Stimulated activated effector memory CD8-positive, alpha-beta T cell treated with anti-CD3 and anti-CD28 coated beads, Interleukin-12 subunit alpha, Interleukin-12 subunit beta, amount 100 ng/mL, for 72 hours (primary cell): ENCODE measurements around the gene IRS1.
A peak's percentile ranks its signal among the peaks of the same experiment; 100 is the strongest.

Source experiments
- ATAC-seq: fragments of 150-1000 bp; cut with Tn5 transposase; 2 replicates; pipeline ENCODE4 v1.10.0; 2021
- DNase-seq, 2 donors: peaks; one replicate each; pipeline ENCODE4 v3.0.0; 2021 to 2022; ENCODE audit warnings: low spot score in 2 of 2
- H3K27ac Mint-ChIP-seq: one replicate; pipeline ENCODE4 v1.8.0; 2022; ENCODE audit warnings: mild to moderate bottlenecking, mixed read lengths
- H3K36me3 Mint-ChIP-seq: one replicate; pipeline ENCODE4 v1.8.0; 2022; ENCODE audit warnings: mild to moderate bottlenecking, mixed read lengths
- H3K4me1 Mint-ChIP-seq: one replicate; pipeline ENCODE4 v1.8.0; 2022; ENCODE audit warnings: mixed read lengths
- H3K4me3 Mint-ChIP-seq: one replicate; pipeline ENCODE4 v1.8.0; 2022; ENCODE audit warnings: mild to moderate bottlenecking, mixed read lengths
- H3K9me3 Mint-ChIP-seq: one replicate; pipeline ENCODE4 v1.8.0; 2022; ENCODE audit warnings: mixed read lengths

Gene IRS1

GRCh38 chr2:226760412-226761194, 39.0 kb downstream of the IRS1 start:
- no peak for DNase-seq
- H3K4me1 Mint-ChIP-seq: no peaks in the 10 kb centered on the region
- no peak overlapping the region for H3K27ac Mint-ChIP-seq
- no peak overlapping the region for H3K4me3 Mint-ChIP-seq
- H3K36me3 Mint-ChIP-seq: no peaks in the 10 kb centered on the region
- H3K9me3 Mint-ChIP-seq: no peaks in the 10 kb centered on the region
- no peak for ATAC-seq

GRCh38 chr2:226759768-226760167, 39.9 kb downstream of the IRS1 start:
- H3K36me3 Mint-ChIP-seq: no peaks in the 10 kb centered on the region
- no peak for DNase-seq
- no peak overlapping the region for H3K4me3 Mint-ChIP-seq
- H3K9me3 Mint-ChIP-seq: no peaks in the 10 kb centered on the region
- no peaks in the 10 kb centered on the region for H3K4me1 Mint-ChIP-seq
- H3K27ac Mint-ChIP-seq: no peak overlapping the region
- ATAC-seq: no peak

DNA sequence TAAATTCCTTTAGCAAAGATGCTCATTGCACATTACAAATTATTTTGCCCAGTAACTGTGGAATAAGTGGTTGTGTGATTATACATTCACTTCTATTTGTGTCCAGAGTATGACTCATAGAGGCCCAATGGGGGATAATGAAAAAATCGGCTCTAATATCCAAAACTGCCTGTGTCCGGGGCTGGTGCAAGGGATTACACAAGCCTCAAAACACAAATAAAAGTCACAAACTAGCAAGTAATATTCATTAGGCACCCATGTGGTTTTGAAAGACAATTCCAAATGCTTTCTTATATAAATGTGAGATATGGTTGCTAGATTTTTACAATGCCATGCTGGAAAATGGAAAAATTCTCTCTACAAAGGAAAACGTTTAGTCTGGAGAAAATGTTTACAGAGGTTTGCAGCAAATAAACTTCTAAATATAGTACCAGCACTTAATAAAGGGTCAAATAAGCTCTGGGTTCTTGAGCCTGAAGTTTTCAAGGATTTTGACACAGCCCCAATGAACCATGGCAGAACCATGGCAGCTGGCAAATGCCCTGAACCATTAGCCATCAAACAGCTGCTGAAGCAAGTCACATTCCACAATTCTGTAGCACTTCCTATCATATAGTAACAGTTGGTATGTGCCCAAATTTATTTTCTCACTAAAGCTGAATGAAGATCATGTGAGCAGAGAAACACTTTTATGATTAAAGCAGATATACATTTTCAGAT, 40.5 kb downstream of the IRS1 start:
- H3K9me3 Mint-ChIP-seq: no peaks in the 10 kb centered on the region
- no peak for ATAC-seq
- DNase-seq: no peak
- no peaks in the 10 kb centered on the region for H3K36me3 Mint-ChIP-seq
- no peak overlapping the region for H3K27ac Mint-ChIP-seq
- H3K4me3 Mint-ChIP-seq: no peak overlapping the region
- H3K4me1 Mint-ChIP-seq: no peaks in the 10 kb centered on the region

DNA sequence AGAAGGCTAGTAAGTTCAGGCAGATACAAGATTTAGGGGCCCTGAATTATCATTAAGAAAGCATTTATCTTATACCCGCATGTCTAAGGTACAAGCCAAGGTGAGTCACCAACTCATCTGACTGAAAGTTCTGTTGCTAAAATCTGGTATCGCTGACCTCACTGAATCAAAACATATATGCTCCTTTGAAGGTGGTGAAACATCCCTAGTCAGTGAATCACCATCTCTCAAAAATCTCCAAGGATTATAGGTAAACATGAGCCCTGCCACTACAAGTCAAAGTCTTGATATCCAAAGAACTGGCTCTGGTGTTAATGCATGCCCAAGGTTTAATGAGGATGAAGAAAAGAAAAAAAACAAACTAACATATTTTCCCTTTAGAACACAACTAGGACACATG, 43.5 kb downstream of the IRS1 start:
- no peaks in the 10 kb centered on the region for H3K9me3 Mint-ChIP-seq
- H3K27ac Mint-ChIP-seq: no peak overlapping the region
- H3K4me1 Mint-ChIP-seq: no peaks in the 10 kb centered on the region
- ATAC-seq (peak; percentile 57), DNase-seq (no peak)
- H3K4me3 Mint-ChIP-seq: no peak overlapping the region
- H3K36me3 Mint-ChIP-seq: no peaks in the 10 kb centered on the region

DNA sequence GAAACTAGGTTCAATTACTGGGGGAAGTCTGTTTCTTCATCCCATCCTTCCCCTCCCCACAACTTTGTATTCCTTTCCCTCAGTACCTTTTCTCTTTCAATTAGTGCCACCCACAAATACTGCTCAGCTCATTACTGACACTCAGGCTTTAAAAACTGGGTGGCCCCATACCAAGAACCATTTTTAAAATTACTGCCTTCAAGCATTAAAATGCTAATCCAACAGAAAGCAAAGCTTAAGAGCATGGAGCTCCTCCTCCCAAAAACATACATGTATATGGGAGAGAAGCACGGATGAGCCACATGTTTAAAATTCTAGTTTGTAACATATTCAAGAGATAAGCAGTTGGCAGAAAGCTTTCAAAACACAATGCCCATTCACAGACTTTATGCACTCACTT, 44.0 kb downstream of the IRS1 start:
- no peaks in the 10 kb centered on the region for H3K36me3 Mint-ChIP-seq
- no peaks in the 10 kb centered on the region for H3K4me1 Mint-ChIP-seq

DNA sequence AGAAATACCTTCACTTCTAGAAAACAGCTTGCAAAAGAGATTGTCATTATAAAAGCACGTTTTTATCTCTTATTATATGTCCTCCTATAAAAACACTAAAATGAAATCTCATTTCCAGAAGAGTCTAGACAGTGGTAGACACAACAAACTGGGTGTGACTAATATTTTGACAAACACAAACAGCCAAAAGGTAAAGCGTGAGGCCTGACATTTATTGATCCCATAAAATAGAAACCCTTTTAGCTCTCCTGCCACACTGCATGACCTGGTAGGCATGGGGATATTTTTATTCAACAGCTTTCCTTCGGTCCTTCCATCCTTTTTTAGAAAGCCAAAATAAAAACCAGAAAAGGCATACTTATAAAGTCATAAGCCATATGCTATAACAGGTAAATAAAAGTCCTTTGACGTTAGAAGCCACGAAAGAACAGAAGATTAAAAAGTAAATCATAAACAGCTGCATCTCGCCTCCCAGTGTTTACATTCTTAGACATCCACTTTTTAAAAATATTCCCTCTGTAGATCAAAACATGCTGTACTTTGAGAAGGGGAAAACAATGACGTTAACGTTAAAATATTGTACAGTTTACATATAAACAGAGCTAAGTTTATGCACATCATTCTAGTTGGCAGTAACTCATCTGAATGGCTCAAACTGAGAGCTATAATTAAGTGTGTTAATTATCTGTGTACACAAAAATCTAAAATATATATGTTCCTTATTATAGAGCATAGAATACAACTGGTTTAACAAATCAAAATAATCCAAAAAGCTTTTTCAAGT, 44.6 kb downstream of the IRS1 start:
- H3K27ac Mint-ChIP-seq: no peak overlapping the region

More for the DNA sequence above, 44.0 kb downstream of the IRS1 start:
- Mint-ChIP-seq H3K9me3 (no peaks in the 10 kb centered on the region), H3K4me3 (no peak overlapping the region), H3K27ac (no peak overlapping the region)
- DNase-seq: no peak
- ATAC-seq: no peak

DNA sequence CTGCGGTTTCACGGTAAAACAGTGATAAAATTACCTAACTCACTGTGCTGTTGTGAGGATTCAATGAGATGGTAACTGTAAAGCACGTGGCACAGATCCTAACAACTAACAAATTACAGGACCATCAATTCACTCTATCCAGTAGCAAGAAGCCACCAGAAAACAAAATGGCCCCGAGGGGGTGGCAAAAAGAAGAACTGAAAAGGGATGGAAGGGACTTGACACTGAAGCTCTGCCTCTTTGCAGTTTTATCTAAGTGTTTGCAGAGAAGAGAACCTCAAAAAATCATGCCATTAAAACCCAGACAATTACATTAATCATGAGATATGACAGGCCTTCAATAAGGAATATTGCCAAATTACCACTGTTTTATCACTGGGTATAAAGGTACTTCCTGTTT, 46.7 kb downstream of the IRS1 start:
- Mint-ChIP-seq H3K27ac (no peak overlapping the region), H3K36me3 (no peaks in the 10 kb centered on the region), H3K9me3 (no peaks in the 10 kb centered on the region), H3K4me1 (no peaks in the 10 kb centered on the region), H3K4me3 (no peak overlapping the region)
- ATAC-seq (no peak), DNase-seq (no peak)

More for the DNA sequence above, 44.6 kb downstream of the IRS1 start:
- no peak for ATAC-seq
- Mint-ChIP-seq H3K36me3 (no peaks in the 10 kb centered on the region), H3K9me3 (no peaks in the 10 kb centered on the region), H3K4me3 (no peak overlapping the region), H3K4me1 (no peaks in the 10 kb centered on the region)
- no peak for DNase-seq

DNA sequence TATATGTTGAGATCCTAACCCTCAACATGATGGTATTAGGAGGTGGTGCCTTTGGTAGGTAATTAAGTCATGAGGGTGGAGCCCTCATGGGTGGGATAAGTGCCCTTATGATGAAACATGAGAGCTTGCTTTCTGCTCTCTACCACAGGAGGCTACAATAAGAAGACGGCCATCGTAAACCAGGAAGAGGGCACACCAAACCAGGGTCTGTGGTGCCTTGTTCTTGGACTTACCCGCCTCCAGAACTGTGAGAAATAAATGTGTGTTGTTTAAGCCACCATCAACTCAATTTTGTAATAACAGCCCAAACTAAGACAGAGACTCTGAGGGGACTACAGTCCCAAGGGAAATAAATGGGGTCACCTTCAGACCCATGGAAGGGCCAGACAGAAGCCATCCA, 52.3 kb downstream of the IRS1 start:
- H3K4me3 Mint-ChIP-seq: no peak overlapping the region
- ATAC-seq: no peak
- no peaks in the 10 kb centered on the region for H3K9me3 Mint-ChIP-seq

GRCh38 chr2:226746196-226746800, 53.3 kb downstream of the IRS1 start:
- H3K9me3 Mint-ChIP-seq: no peaks in the 10 kb centered on the region
- DNase-seq: no peak
- H3K27ac Mint-ChIP-seq: no peak overlapping the region
- H3K4me1 Mint-ChIP-seq: no peaks in the 10 kb centered on the region
- H3K4me3 Mint-ChIP-seq: no peak overlapping the region
- no peak for ATAC-seq
- no peaks in the 10 kb centered on the region for H3K36me3 Mint-ChIP-seq

More for the DNA sequence above, 52.3 kb downstream of the IRS1 start:
- Mint-ChIP-seq H3K27ac (no peak overlapping the region), H3K4me1 (no peaks in the 10 kb centered on the region), H3K36me3 (no peaks in the 10 kb centered on the region)
- no peak for DNase-seq

GRCh38 chr2:226743915-226744314, 55.7 kb downstream of the IRS1 start:
- H3K9me3 Mint-ChIP-seq: no peaks in the 10 kb centered on the region
- ATAC-seq: no peak
- H3K4me1 Mint-ChIP-seq: no peaks in the 10 kb centered on the region
- no peak for DNase-seq
- no peak overlapping the region for H3K27ac Mint-ChIP-seq
- no peak overlapping the region for H3K4me3 Mint-ChIP-seq
- H3K36me3 Mint-ChIP-seq: no peaks in the 10 kb centered on the region

DNA sequence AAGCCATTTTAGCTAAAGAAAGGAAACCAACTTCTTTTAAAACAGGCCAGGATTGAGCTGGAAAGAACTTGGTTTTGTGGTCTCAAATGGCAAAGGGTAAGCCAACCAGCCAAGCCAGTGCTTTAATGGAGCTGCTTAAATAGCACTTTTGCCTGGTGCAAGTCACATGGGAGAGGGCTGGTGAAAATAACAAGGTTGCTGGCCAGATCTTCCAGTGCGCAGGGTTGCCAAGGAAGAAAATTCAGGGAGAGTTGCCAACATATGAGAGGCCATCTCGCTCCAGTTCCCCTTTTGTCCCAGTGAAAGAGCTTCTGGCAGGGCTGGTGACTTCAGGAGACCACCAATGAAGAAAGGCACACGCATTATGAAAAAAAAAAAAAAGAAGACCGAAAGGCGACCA, 57.3 kb downstream of the IRS1 start:
- DNase-seq (no peak), ATAC-seq (no peak)
- H3K4me1 Mint-ChIP-seq: no peaks in the 10 kb centered on the region
- H3K36me3 Mint-ChIP-seq: no peaks in the 10 kb centered on the region
- H3K4me3 Mint-ChIP-seq: no peak overlapping the region
- H3K9me3 Mint-ChIP-seq: peaks cover 3% of the 10 kb centered on the region
- no peak overlapping the region for H3K27ac Mint-ChIP-seq

DNA sequence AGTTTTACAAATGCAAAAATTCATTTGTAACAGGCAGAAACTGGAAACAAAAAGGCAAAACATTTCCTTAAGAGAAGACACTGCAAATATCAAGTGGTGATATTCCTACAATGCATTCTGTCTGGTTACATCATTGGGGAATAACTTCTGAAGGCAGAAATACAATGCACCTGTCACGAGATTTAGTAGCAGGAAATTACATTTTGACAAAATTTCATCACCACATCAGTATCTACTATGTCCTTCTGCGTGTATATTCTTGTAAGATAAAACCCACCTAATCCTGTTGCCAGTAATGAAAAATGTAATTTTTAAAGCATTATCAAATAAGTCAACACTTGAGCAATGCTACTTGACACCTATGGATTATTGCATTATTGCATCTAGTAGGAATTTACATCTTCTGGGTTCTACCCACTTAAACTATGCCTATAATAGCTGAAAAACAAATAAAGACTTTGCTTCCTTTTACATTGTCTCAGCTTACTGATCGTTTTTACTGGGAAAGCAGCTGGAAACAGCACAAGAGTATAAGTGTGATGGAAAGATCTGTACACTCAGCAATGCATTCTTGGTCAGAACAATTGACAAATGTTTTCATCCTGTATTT, 59.5 kb downstream of the IRS1 start:
- Mint-ChIP-seq H3K4me3 (no peak overlapping the region), H3K27ac (no peak overlapping the region), H3K36me3 (no peaks in the 10 kb centered on the region), H3K4me1 (no peaks in the 10 kb centered on the region), H3K9me3 (peaks cover 3% of the 10 kb centered on the region)
- DNase-seq: no peak
- ATAC-seq: no peak

GRCh38 chr2:226739545-226740030, 60.0 kb downstream of the IRS1 start:
- no peak for ATAC-seq

GRCh38 chr2:226738821-226739544, 60.6 kb downstream of the IRS1 start:
- no peaks in the 10 kb centered on the region for H3K4me1 Mint-ChIP-seq
- no peak overlapping the region for H3K4me3 Mint-ChIP-seq
- H3K27ac Mint-ChIP-seq: no peak overlapping the region
- ATAC-seq: no peak
- DNase-seq: no peak
- peaks cover 3% of the 10 kb centered on the region for H3K9me3 Mint-ChIP-seq
- H3K36me3 Mint-ChIP-seq: no peaks in the 10 kb centered on the region

More at GRCh38 chr2:226739545-226740030, 60.0 kb downstream of the IRS1 start:
- Mint-ChIP-seq H3K36me3 (no peaks in the 10 kb centered on the region), H3K9me3 (peaks cover 3% of the 10 kb centered on the region), H3K4me3 (no peak overlapping the region), H3K27ac (no peak overlapping the region), H3K4me1 (no peaks in the 10 kb centered on the region)
- no peak for DNase-seq
